Subcutaneous abdominal adipose tissue (tissue), 5 donors: ENCODE data around the gene TNIK.

Experiments
- H3K27ac ChIP-seq: one replicate; pipeline ENCODE4 v1.7.0; 2013; ENCODE audit warnings: low read depth, mild to moderate bottlenecking, inconsistent platforms, low read length, moderate library complexity
- H3K27me3 ChIP-seq, 5 donors: one replicate each; pipeline ENCODE4 v1.7.0; 2013; ENCODE audit warnings: low read length in 5 of 5, inconsistent platforms in 1 of 5; ENCODE audit not compliant: control insufficient read depth in 5 of 5, insufficient read depth in 4 of 5
- H3K36me3 ChIP-seq, 5 donors: one replicate each; pipeline ENCODE4 v1.7.0; 2013; ENCODE audit warnings: low read length in 5 of 5; ENCODE audit not compliant: control insufficient read depth in 5 of 5, insufficient read depth in 5 of 5
- H3K4me1 ChIP-seq, 5 donors: one replicate each; pipeline ENCODE4 v1.7.0; 2013; ENCODE audit warnings: low read length in 5 of 5, mild to moderate bottlenecking in 3 of 5, moderate library complexity in 1 of 5; ENCODE audit not compliant: control insufficient read depth in 5 of 5, insufficient read depth in 5 of 5
- H3K4me3 ChIP-seq, 5 donors: one replicate each; pipeline ENCODE4 v1.7.0; 2013; ENCODE audit warnings: low read length in 5 of 5, low read depth in 1 of 5
- H3K9ac ChIP-seq, 5 donors: one replicate each; pipeline ENCODE4 v1.7.0; 2013; ENCODE audit warnings: low read length in 5 of 5, mild to moderate bottlenecking in 4 of 5, moderate library complexity in 3 of 5
- H3K9me3 ChIP-seq, 5 donors: one replicate each; pipeline ENCODE4 v1.7.0; 2013; ENCODE audit warnings: low read length in 5 of 5; ENCODE audit not compliant: control insufficient read depth in 5 of 5
- donor health status: healthy.
- donor health status: healthy.
- donor health status: healthy.
- donor health status: healthy.
- donor health status: healthy.

Gene TNIK

GRCh38 chr3:171133337-171133736 is 326.9 kb downstream of the TNIK start:
- Histone ChIP-seq H3K9ac (no peak overlapping the region), H3K36me3 (no peaks in the 10 kb centered on the region), H3K9me3 (no peaks in the 10 kb centered on the region), H3K4me1 (no peaks in the 10 kb centered on the region), H3K27me3 (no peaks in the 10 kb centered on the region), H3K4me3 (no peak overlapping the region), H3K27ac (no peak overlapping the region)

GRCh38 chr3:171132873-171133272 is 327.3 kb downstream of the TNIK start:
- H3K27ac ChIP-seq, result no peak overlapping the region
- no peaks in the 10 kb centered on the region for H3K36me3 ChIP-seq
- H3K4me1 ChIP-seq, result no peaks in the 10 kb centered on the region
- no peak overlapping the region for H3K4me3 ChIP-seq
- H3K9ac ChIP-seq, result no peak overlapping the region
- H3K27me3 ChIP-seq, result no peaks in the 10 kb centered on the region
- H3K9me3 ChIP-seq, result no peaks in the 10 kb centered on the region

- no peaks in the 10 kb centered on the region for H3K36me3 ChIP-seq
- H3K27ac ChIP-seq, result no peak overlapping the region
- no peak overlapping the region for H3K9ac ChIP-seq
- no peaks in the 10 kb centered on the region for H3K27me3 ChIP-seq
- H3K4me1 ChIP-seq, result no peaks in the 10 kb centered on the region
- H3K4me3 ChIP-seq, result no peak overlapping the region
- no peaks in the 10 kb centered on the region for H3K9me3 ChIP-seq
Measured at GRCh38 chr3:171129827-171130226, 330.4 kb downstream of the TNIK start.

- H3K36me3 ChIP-seq, result no peaks in the 10 kb centered on the region
- no peak overlapping the region for H3K4me3 ChIP-seq
- H3K27ac ChIP-seq, result no peak overlapping the region
- no peaks in the 10 kb centered on the region for H3K27me3 ChIP-seq
- no peaks in the 10 kb centered on the region for H3K9me3 ChIP-seq
- H3K4me1 ChIP-seq, result no peaks in the 10 kb centered on the region
- H3K9ac ChIP-seq, result no peak overlapping the region
Measured at GRCh38 chr3:171127611-171128010, 332.6 kb downstream of the TNIK start.

GRCh38 chr3:171126478-171127209 is 333.6 kb downstream of the TNIK start:
- Histone ChIP-seq H3K4me3 (no peak overlapping the region), H3K27me3 (no peaks in the 10 kb centered on the region), H3K36me3 (no peaks in the 10 kb centered on the region), H3K27ac (no peak overlapping the region), H3K9me3 (no peaks in the 10 kb centered on the region), H3K4me1 (peaks cover 0 to 2% (median 0%) of the 10 kb centered on the region in 5 donors), H3K9ac (no peak overlapping the region)

GRCh38 chr3:171125010-171125409 is 335.2 kb downstream of the TNIK start:
- no peak overlapping the region for H3K9ac ChIP-seq
- no peaks in the 10 kb centered on the region for H3K36me3 ChIP-seq
- H3K4me1 ChIP-seq, result peaks cover 0 to 2% (median 0%) of the 10 kb centered on the region in 5 donors
- no peak overlapping the region for H3K4me3 ChIP-seq
- H3K27me3 ChIP-seq, result no peaks in the 10 kb centered on the region
- H3K27ac ChIP-seq, result no peak overlapping the region
- H3K9me3 ChIP-seq, result no peaks in the 10 kb centered on the region

- Histone ChIP-seq H3K27ac (no peak overlapping the region), H3K4me1 (peaks cover 0 to 2% (median 0%) of the 10 kb centered on the region in 5 donors), H3K27me3 (no peaks in the 10 kb centered on the region), H3K36me3 (no peaks in the 10 kb centered on the region), H3K9ac (no peak overlapping the region), H3K9me3 (no peaks in the 10 kb centered on the region), H3K4me3 (no peak overlapping the region)
Measured at GRCh38 chr3:171123915-171124314, 336.3 kb downstream of the TNIK start.

- Histone ChIP-seq H3K9me3 (no peaks in the 10 kb centered on the region), H3K27me3 (no peaks in the 10 kb centered on the region), H3K27ac (no peak overlapping the region), H3K36me3 (no peaks in the 10 kb centered on the region), H3K9ac (no peak overlapping the region), H3K4me3 (no peak overlapping the region), H3K4me1 (peaks cover 0 to 2% (median 0%) of the 10 kb centered on the region in 5 donors)
Measured at GRCh38 chr3:171122861-171123260, 337.3 kb downstream of the TNIK start.

- Histone ChIP-seq H3K27me3 (no peaks in the 10 kb centered on the region), H3K4me1 (peaks cover 0 to 2% (median 0%) of the 10 kb centered on the region in 5 donors), H3K9me3 (no peaks in the 10 kb centered on the region), H3K36me3 (no peaks in the 10 kb centered on the region), H3K4me3 (no peak overlapping the region), H3K9ac (no peak overlapping the region), H3K27ac (no peak overlapping the region)
Measured at GRCh38 chr3:171122240-171122639, 338.0 kb downstream of the TNIK start.

GRCh38 chr3:171121801-171122200 is 338.4 kb downstream of the TNIK start:
- Histone ChIP-seq H3K4me1 (peaks cover 0 to 2% (median 0%) of the 10 kb centered on the region in 5 donors), H3K9ac (no peak overlapping the region), H3K4me3 (no peak overlapping the region), H3K9me3 (no peaks in the 10 kb centered on the region), H3K27ac (no peak overlapping the region), H3K27me3 (no peaks in the 10 kb centered on the region), H3K36me3 (no peaks in the 10 kb centered on the region)
